GM19043 (cell line): Measurements from ENCODE around the gene CYBC1.

Experiments used
- ATAC-seq: cut with Tn5 transposase; IDR thresholded peaks from one replicate; pipeline ENCODE4 v1.9.1; 2021; ENCODE audit warnings: low read depth; ENCODE audit not compliant: unreplicated experiment

Gene CYBC1

DNA sequence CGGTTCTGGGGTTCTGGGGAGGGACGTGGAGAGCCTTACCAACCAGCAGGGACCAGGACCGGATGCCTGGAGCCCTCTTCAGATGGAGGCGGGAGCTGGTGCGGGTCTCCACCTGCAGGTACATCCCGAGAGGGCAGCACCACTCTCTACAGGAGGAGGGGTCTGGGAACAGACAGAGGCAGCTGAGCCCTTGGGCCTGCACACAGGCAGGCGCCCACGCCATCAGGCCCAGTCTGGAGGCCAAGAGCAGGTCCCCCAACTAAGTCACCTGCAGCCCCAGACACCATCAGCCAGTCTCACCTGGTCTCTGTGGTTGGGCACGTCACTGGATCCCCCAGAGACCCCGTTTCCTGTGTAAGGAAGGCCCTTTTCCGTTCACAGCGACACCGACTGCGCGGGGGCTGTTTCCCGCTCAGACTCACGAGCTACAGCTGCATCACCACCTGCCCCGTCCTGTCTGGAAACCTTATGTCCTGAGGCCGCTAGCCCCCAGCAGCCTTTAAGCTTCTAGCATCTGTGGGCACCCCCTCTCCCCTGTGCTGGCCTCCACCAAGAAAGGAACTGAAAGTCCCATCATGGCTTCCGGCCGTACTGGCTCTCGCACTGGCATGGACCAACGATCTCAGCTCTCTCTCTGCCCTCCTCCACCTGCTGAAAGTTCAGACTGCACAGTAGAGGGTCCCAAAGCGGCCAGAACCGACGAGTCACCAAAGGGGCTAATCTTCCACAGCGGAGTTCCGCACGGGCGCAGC is 1.2 kb downstream of the CYBC1 start:
- ATAC-seq = peak; percentile 55

- ATAC-seq = no peak
These were observed 2.7 kb downstream of the CYBC1 start for GRCh38 chr17:82447876-82448275.

DNA sequence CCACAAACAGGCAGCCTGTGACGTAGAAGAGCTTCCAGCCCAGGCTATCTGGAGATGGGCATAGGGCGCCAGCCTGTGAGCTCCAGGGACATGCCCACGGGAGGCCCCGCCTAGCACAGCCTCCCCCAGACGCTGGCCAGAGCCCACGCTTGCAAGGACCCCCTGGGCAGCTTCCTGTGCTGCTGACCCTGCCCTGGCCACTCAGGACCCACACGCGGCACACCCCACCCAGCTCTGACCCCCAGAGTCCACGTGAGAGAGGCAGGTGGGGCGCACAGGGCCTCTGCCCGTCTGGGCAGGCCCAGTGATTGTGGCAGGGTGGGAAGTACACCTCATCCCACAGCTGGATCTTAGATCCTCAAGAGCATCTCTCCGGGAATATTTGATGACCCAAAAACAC is 3.9 kb downstream of the CYBC1 start:
- ATAC-seq = no peak

DNA sequence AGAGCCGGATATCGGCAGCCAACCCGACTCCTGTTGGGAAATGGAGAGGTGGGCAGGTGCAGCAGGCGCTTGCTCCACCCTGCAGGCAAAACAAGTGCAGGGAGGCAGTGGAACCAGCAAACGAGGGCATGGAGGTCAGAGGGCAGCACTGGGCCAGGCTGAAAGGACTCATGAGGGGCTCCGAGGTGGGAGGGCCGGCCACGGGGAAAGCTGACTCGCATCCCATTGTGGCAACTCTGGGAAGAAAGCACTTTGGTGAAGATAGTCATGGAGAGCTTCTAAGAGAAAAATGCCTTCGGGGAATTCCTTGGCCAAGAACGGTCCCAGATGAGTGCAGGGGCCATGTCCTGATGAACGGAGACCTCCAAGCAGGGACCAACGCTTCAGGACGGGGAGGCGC is 4.4 kb downstream of the CYBC1 start:
- ATAC-seq = no peak

DNA sequence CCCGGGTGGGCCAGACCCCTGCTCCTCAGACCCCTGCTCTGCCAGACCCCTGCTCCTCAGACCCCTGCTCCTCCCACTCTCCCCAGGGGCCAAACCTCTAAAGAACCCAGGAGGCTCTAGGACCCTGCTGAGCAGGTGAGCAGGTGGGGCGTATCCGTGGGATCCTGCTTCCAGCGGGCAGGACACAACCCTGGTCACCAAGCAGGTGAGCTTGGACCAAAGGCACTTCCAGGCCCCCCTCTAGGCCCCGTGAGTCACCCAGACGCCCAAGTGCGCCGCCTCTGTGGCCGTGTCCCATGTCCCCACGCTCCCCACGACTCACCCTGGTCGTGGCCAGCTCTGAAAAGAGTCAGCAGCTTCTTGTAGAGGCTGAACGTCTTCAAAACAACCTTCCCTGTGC is 5.0 kb downstream of the CYBC1 start:
- no peak for ATAC-seq

DNA sequence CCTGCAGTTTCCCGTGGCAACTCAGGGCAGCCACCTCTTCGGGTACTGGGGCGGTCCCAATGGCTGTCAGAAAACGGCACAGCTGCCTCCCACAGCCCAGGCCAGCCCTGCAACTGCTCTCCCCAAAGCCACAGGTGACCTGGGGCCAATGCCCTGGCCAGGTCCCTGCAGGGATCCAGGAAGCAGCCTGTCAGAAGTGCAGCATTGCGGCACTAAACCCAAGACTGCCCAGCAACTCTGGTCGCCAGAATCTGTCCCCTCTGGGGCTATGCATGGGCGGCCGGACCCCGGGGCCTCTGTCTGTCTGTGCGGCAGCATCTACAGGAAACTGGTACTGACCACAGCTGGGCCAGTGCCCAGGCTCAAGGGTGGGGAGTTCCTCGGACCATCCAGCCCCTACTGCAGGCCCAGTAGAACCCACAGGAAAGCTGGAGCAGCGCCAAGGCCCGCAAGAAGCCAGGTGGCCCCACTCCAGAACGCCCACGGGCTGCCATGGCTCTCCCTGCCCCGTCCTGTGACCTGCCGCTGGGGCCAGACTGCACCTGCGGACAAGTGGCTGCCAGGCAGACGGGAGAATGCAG is 5.5 kb downstream of the CYBC1 start:
- ATAC-seq = no peak

GRCh38 chr17:82444284-82444893 is 6.2 kb downstream of the CYBC1 start:
- no peak for ATAC-seq

- no peak for ATAC-seq
These were observed 6.9 kb downstream of the CYBC1 start for GRCh38 chr17:82443465-82444283.

DNA sequence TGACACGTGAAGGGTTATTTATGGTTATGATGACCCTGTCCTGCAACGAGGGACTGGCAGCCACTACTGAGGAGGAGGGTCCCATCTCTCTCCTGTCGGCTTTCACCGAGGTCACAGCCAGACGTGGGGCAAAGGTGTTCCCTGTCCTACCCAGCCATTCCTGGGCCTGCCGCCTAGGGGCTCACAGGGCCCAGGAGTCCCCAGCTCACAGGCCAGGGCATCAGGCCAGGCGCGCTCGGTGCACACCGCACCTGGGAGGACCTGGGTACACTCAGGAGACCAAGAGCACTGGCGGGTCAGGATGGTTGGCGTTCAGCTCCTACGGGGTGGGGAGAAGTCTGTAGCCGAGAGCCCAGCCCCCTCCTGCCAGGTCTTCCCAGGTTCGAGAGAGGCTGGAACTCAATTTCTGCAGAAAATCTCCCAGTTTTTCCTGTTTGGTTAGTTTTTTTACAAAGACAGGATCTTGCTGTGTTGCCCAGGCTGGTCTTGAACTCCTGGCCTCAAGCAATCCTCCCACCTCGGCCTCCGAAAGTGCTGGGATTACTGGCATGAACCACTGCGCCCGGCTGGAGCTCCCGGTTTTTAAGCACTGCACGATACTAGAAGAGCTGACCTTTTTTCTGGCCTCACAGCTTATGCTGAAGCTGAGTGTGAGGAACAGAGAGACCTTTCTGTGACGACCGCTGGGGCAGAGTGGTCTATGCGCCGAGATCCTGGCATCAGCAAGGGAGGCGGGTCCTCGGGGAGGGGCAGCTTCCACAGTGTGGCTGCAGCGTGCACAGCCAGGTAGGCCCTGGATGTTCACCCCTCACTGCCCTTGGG is 7.7 kb downstream of the CYBC1 start:
- ATAC-seq = no peak

GRCh38 chr17:82441691-82442487 is 8.7 kb downstream of the CYBC1 start:
- no peak for ATAC-seq

DNA sequence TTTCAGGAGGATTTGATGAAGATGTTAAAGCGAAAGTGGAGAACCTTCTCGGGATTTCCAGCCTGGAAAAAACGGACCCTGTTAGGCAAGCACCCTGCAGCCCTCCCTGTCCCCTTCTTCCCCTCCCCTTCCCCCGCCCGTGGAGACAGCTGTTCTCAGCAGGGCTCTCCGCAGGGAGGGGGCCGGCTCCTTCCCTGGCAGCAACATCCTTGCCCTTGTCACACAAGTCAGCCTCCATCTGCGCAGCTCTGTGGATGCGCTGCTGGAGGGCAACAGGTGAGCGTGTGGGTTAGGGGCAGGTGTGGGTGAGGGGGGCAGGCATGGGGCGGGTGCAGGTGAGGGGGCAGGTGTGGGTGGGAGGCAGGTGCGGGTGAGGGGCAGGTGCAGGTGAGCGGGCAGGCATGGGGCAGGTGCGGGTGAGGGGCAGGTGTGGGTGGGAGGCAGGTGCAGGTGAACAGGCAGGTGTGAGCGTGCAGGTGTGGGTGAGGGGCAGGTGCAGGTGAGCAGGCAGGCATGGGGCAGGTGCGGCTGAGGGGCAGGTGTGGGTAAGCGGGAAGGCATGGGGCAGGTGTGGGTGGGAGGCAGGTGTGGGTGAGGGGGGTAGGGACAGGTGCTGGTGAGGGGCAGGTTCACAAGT is 9.4 kb downstream of the CYBC1 start:
- no peak for ATAC-seq

DNA sequence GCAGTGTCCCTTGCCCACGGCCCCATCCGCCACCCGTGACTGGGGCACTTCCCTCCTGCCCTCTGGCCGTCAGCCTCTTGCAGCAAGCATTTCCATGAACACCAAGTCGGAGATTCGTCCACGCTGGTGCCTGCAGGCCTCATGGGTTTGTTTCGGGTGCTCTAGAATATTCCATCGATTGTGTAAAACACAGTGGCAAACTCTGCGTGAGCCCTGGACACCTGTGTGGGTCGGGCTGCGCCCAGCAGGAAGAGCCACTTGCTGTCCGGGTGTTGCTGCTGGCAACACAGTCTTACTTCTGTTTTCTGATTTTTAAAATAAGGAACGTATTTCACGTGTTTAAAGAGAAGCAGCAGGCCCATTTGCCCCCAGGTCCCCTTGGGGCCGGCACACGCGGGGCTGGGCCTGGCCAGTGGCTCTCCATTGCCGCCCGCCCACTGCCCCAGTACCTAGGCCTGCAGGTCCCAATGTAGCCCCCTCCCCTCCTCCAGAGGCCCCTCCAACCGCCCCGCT is 10.0 kb downstream of the CYBC1 start:
- ATAC-seq = no peak

DNA sequence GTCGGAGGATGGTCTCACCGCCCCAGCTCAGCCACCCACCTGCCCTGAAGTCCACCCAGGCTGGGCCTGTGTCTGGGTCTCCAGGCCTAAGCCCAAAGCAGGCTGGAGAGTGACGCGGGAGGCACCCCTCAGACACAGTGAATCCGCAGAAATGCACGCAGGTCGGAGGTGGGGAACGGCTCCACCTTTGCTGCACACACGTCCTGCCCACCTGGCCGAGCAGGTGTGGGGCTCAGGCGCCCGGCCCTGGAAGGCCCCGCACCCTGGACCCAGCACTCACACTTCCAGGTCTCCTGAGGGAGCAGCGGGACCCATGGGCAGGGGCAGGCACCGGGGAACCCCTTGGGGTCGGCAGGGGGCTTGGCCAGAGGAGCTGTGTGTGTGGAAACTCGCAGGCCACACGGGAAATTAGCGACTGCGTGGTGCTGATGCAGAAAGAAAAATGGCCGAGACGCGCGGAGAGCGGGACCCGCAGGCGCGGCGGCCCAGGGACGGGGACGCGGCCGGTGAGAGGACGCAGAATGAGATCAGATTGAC is 10.7 kb downstream of the CYBC1 start:
- ATAC-seq = no peak

- ATAC-seq = no peak
These were observed 11.2 kb downstream of the CYBC1 start for GRCh38 chr17:82439194-82439828.

DNA sequence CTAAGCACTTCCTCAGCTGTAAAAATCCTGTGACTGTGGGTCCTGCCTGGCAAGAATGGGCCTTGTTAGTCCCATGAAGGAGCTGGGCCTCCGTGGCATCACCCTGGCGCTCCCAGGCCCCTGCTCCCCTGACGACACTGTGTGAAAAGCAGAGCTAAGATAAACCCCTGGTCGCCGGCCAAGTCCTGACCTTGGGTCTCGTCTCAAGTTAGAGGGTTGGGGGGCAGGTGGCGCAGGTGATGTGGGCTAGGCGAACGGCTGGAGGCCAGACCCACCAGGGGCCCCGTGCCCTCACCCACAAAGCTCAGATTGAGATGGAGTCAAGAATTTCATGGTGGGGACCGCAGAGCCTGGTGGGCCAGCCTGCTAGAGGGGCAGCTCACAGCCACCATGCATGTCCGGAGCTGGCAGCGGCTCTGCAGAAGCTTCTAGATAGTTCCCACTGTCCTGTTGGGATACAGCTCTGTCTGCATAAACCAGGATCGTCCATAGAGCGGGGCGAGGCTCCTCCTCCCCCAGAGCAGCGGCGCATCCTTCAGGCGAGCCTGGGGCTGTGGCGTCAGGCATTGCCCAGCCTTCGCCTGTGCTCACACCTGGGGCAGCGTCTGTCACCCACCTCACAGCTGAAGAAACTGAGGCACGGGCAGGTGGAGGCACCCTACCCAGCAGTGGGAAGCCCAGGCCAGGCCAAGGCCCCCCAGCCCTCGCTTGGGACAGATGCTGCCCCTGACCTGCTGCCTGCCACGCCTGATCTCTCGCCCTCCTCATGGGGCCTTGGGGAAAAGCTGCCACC is 12.0 kb downstream of the CYBC1 start:
- no peak for ATAC-seq

DNA sequence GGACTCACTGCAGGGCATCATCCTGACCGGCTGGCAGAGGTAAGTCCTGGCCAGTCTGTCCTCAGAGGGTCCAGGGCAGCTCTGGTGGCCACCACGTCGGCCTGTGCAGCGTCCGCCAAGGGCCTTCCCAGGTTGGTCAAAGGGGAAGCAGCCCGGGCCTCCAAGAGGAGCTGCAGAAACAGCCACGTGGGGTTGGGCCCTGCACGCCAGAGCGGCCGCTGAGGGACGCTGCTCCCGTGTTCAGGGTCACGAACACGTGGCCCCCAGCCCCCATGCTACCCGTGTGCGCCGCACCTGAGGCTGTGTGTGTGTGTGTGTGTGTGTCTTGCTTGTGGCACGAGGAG is 13.3 kb downstream of the CYBC1 start:
- no peak for ATAC-seq

DNA sequence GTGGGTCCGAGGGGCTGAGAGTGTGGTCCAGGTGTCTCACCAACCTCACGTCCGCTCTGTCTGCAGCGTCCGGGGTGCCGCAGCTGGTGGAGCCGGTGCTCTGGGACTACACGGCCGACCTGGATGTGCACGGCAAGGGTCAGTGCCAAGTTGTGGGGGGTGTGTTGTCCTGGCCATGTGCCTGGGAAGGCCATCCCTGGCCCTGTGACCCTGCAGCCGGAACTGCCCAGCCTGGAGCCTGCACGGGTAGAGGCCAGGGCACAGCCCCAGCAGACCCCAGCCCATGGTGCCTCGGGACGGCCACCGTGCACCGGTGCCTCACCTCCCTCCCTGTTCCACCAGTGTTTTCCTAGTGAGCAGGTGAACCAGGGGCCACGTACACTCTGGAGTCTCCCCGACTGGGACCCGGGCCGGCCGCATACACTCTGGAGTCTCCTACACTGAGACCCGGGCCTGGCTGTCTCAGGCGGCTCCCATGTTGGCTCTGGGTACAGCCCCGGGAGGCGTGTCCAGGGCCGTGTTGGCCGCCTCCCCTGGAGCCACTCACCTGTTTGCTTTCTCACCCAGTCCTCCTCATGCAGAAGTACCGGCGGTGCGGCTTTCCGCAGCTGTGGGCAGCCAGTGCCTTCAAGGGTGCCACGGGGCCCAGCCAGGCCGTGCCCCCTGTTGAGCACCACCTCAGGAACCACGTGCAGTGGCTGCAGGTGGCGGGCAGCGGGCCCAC is 13.8 kb downstream of the CYBC1 start:
- no peak for ATAC-seq
